ENCODE results near the gene C13orf46.

Gene C13orf46

DNA sequence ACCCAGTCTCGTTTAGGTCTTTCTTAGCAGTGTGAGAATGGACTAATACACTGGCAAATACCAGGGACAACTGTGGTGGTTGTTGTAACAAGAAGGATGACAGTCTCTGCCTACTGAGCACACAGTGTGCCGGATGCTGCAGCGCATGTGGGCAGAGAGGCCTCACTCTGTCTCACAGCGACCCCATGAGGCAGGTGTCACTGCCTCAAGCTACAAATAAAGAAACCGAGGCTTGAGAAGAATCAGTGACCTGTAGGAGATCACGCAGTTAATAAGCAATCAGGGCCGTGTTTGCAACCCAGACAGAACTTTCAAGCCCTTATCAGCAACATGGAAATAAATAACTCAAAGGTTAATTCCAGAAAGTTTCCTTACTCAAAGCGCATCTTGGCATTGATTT lies 69.5 kb downstream of the C13orf46 start:
- Histone ChIP-seq H3K4me3 (replicated peaks; ENCODE audit: insufficient read depth, low read length) (no peak overlapping the region), H3K27me3 (ENCODE audit: insufficient read depth, poor library complexity, severe bottlenecking) (peaks cover 2% of the 10 kb centered on the region), H3K27ac (replicated peaks) (no peak overlapping the region)
- no peak for TF ChIP-seq GABPA (IDR thresholded peaks at IDR 0.05; ENCODE audit: low read depth)
- TF ChIP-seq, protein P1, sequence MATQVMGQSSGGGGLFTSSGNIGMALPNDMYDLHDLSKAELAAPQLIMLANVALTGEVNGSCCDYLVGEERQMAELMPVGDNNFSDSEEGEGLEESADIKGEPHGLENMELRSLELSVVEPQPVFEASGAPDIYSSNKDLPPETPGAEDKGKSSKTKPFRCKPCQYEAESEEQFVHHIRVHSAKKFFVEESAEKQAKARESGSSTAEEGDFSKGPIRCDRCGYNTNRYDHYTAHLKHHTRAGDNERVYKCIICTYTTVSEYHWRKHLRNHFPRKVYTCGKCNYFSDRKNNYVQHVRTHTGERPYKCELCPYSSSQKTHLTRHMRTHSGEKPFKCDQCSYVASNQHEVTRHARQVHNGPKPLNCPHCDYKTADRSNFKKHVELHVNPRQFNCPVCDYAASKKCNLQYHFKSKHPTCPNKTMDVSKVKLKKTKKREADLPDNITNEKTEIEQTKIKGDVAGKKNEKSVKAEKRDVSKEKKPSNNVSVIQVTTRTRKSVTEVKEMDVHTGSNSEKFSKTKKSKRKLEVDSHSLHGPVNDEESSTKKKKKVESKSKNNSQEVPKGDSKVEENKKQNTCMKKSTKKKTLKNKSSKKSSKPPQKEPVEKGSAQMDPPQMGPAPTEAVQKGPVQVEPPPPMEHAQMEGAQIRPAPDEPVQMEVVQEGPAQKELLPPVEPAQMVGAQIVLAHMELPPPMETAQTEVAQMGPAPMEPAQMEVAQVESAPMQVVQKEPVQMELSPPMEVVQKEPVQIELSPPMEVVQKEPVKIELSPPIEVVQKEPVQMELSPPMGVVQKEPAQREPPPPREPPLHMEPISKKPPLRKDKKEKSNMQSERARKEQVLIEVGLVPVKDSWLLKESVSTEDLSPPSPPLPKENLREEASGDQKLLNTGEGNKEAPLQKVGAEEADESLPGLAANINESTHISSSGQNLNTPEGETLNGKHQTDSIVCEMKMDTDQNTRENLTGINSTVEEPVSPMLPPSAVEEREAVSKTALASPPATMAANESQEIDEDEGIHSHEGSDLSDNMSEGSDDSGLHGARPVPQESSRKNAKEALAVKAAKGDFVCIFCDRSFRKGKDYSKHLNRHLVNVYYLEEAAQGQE (IDR thresholded peaks at IDR 0.05; ENCODE audit: insufficient replicate concordance, low read depth), result no peak
- no peak for TF ChIP-seq POLR2AphosphoS5 (IDR thresholded peaks at IDR 0.05; ENCODE audit: low read depth)
- TF ChIP-seq, protein P2, sequence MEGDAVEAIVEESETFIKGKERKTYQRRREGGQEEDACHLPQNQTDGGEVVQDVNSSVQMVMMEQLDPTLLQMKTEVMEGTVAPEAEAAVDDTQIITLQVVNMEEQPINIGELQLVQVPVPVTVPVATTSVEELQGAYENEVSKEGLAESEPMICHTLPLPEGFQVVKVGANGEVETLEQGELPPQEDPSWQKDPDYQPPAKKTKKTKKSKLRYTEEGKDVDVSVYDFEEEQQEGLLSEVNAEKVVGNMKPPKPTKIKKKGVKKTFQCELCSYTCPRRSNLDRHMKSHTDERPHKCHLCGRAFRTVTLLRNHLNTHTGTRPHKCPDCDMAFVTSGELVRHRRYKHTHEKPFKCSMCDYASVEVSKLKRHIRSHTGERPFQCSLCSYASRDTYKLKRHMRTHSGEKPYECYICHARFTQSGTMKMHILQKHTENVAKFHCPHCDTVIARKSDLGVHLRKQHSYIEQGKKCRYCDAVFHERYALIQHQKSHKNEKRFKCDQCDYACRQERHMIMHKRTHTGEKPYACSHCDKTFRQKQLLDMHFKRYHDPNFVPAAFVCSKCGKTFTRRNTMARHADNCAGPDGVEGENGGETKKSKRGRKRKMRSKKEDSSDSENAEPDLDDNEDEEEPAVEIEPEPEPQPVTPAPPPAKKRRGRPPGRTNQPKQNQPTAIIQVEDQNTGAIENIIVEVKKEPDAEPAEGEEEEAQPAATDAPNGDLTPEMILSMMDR (IDR thresholded peaks at IDR 0.05; ENCODE audit: insufficient read depth, low read length), result no peak
- no peak for TF ChIP-seq SPI1 (IDR thresholded peaks at IDR 0.05; ENCODE audit: borderline replicate concordance, low read depth)
- DNase-seq (ENCODE audit: low read depth in 1 of 2, low spot score in 1 of 2), result no peak

DNA sequence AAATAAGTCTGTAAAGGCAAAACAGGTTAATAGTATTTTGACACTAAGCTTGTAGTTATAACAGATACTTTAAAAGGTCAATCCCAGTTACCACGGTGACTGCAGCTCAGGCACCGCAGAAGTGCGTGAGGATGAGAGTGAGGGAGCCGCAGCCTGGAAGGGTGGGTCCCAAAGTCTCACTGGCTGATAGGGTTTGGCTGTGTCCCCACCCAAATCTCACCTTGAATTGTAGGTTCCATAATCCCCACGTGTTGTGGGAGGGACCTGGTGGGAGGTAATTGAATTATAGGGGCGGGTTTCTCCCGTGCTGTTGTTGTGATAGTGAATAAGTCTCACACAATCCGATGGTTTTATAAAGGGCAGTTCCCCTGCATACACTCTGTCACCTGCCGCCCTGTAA lies 70.0 kb downstream of the C13orf46 start:
- TF ChIP-seq GABPA (IDR thresholded peaks at IDR 0.05; ENCODE audit: low read depth) (no peak), POLR2AphosphoS5 (IDR thresholded peaks at IDR 0.05; ENCODE audit: low read depth) (no peak), SPI1 (IDR thresholded peaks at IDR 0.05; ENCODE audit: borderline replicate concordance, low read depth) (no peak)
- TF ChIP-seq, protein P1 (IDR thresholded peaks at IDR 0.05; ENCODE audit: insufficient replicate concordance, low read depth), result no peak
- TF ChIP-seq, protein P2 (IDR thresholded peaks at IDR 0.05; ENCODE audit: insufficient read depth, low read length), result no peak
- Histone ChIP-seq H3K27ac (replicated peaks) (no peak overlapping the region), H3K27me3 (ENCODE audit: insufficient read depth, poor library complexity, severe bottlenecking) (peaks cover 2% of the 10 kb centered on the region), H3K4me3 (replicated peaks; ENCODE audit: insufficient read depth, low read length) (no peak overlapping the region)
- no peak for DNase-seq (ENCODE audit: low read depth in 1 of 2, low spot score in 1 of 2)

Measured in HL-60 (cell line).